GM12875 (cell line): ENCODE measurements around the gene ROBO3.

Experiments used
- H3K4me3 ChIP-seq: one replicate; pipeline ENCODE4 v1.5.1; 2011; ENCODE audit warnings: low read depth, low read length, control low read depth
- CTCF ChIP-seq: IDR thresholded peaks from 2 replicates; pipeline ENCODE4 v1.5.1; 2011; ENCODE audit warnings: low read depth, mild to moderate bottlenecking, control low read depth, inconsistent platforms, low read length, moderate library complexity, borderline replicate concordance; ENCODE audit not compliant: insufficient read depth

Gene ROBO3

GRCh38 chr11:124865181-124865901 is at the start of gene ROBO3:
Gene ROBO3 (plus strand): TSS chr11:124865432. CDS start chr11:124865578, 146 bp downstream.
- H3K4me3 ChIP-seq: no peak within 1 kb of the TSS
- no peak for TF ChIP-seq CTCF

- TF ChIP-seq CTCF: no peak
- no peak overlapping the region for H3K4me3 ChIP-seq
These were observed 48.2 kb upstream of the ROBO3 start for GRCh38 chr11:124817036-124817435.

GRCh38 chr11:124821995-124822730 is 43.1 kb upstream of the ROBO3 start:
- TF ChIP-seq CTCF: no peak

GRCh38 chr11:124823512-124824376 is 41.5 kb upstream of the ROBO3 start:
- no peak for TF ChIP-seq CTCF
- no peak overlapping the region for H3K4me3 ChIP-seq

More at GRCh38 chr11:124821995-124822730, 43.1 kb upstream of the ROBO3 start:
- no peak overlapping the region for H3K4me3 ChIP-seq

GRCh38 chr11:124825876-124826275 is 39.4 kb upstream of the ROBO3 start:
- H3K4me3 ChIP-seq: no peak overlapping the region
- TF ChIP-seq CTCF: no peak

- no peak overlapping the region for H3K4me3 ChIP-seq
- TF ChIP-seq CTCF: no peak
These were observed 35.2 kb upstream of the ROBO3 start for GRCh38 chr11:124829986-124830385.
